ENCODE results near the gene ARPC2.

- TF ChIP-seq, protein P1, sequence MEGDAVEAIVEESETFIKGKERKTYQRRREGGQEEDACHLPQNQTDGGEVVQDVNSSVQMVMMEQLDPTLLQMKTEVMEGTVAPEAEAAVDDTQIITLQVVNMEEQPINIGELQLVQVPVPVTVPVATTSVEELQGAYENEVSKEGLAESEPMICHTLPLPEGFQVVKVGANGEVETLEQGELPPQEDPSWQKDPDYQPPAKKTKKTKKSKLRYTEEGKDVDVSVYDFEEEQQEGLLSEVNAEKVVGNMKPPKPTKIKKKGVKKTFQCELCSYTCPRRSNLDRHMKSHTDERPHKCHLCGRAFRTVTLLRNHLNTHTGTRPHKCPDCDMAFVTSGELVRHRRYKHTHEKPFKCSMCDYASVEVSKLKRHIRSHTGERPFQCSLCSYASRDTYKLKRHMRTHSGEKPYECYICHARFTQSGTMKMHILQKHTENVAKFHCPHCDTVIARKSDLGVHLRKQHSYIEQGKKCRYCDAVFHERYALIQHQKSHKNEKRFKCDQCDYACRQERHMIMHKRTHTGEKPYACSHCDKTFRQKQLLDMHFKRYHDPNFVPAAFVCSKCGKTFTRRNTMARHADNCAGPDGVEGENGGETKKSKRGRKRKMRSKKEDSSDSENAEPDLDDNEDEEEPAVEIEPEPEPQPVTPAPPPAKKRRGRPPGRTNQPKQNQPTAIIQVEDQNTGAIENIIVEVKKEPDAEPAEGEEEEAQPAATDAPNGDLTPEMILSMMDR (conservative IDR thresholded peaks at IDR 0.05; ENCODE audit: low read length) = no peak
- TF ChIP-seq EZH2phosphoT487 (IDR thresholded peaks at IDR 0.05; ENCODE audit: borderline replicate concordance) = no peak
These were observed 78.0 kb downstream of the ARPC2 start for GRCh38 chr2:218295029-218295428.
